ENCODE measurements around the gene TMPRSS4. TPM values are rescaled to one million over a fixed set of nuclear protein-coding genes. Genes with fewer than 3 reads are reported as not detected.

TMPRSS4 gene
- polyA plus RNA-seq, 4 donors: 20.0 to 117 (median 44.3) TPM

DNA sequence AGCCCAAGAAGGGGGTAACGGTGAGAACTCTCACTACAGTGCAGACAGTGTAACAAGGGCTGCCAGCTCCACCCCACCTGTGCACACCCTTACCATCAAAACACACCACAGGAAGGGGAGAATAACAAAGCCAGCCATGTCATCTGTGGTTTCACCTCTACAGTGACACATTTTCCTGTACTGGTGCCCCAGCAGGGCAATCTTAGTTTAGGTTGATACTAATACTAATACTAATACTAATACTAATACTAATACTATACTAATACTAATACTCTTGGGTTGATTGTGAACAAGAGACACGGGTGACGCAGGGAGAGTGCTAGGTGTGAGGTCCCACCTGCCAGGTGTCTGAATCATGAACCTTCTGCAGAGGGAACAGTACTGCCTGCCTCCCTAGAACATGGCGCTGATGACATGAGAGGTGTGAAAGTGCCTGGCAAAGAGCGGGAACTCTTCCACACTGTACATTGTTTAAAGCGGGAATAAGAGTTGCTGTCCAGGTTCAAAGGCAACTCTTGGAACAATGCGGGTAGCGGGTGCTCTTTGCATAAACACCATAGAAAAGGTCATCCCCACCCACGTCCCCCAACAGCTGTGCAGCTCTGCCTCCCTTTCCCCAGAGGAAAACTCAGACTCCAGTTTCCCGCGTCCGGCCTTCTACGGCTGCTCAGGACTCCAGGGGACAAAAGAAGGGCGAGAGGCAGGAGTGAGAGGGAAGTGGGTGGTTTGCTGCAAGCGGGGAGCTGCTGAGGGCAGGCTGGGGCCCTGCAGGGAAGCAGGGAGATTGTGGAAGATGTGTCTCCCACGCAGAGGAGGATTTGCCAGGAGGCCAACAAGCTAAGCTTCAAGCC lies 25.0 kb upstream of the TMPRSS4 start:
- Histone ChIP-seq H3K27me3 (ENCODE audit: control insufficient read depth in 3 of 3, insufficient read depth in 3 of 3, low read length in 3 of 3) (no peaks in the 10 kb centered on the region), H3K9me3 (ENCODE audit: control insufficient read depth in 2 of 2, insufficient read depth in 1 of 2, low read depth in 1 of 2, low read length in 1 of 2) (no peaks in the 10 kb centered on the region), H3K36me3 (ENCODE audit: control insufficient read depth in 3 of 3, insufficient read depth in 2 of 3, low read depth in 1 of 3, low read length in 3 of 3) (no peaks in the 10 kb centered on the region), H3K4me1 (ENCODE audit: control insufficient read depth in 3 of 3, insufficient read depth in 2 of 3, low read depth in 1 of 3, low read length in 2 of 3) (no peaks in the 10 kb centered on the region), H3K27ac (ENCODE audit: low read depth in 1 of 3, low read length in 2 of 3) (peak overlapping the region in 1 of 3 donors; percentile 70), H3K4me3 (ENCODE audit: low read depth in 1 of 3, low read length in 3 of 3) (no peak overlapping the region)
- WGBS, 3 donors: 78 to 81% (median 81%) methylated on average over 16 of the region's 16 CpGs
- DNase-seq (peak in 1 of 2 donors; percentile 55), FAIRE-seq (no peak)

DNA sequence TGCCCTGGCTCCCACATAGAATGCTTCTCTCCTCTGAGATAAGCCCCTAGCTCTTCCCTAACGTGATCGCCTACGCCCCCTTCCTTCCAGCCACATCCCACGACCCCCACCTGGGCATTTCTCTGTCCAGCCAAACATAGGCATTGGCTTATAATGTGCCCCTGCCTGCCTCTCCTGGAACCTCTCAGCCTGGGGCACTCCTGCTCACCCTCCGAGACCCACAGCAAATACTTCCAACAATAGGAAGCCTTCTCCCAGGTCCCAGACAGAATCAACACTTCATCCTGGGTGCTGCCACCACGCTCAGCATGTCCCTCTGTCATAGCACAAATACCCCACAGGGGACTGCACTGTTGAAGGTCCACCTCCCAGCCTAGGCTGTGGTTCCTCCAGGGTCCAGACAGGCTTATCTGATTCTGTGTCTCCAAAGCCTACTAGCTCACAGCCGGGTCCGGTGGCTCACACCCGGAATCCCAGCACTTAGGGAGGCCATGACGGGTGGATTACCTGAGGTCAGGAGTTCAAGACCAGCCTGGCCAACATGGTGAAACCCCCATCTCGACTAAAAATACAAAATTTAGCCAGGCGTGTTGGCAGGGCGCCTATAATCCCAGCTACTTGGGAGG lies 24.2 kb upstream of the TMPRSS4 start:
- DNase-seq (no peak), FAIRE-seq (no peak)
- Histone ChIP-seq H3K36me3 (ENCODE audit: control insufficient read depth in 3 of 3, insufficient read depth in 2 of 3, low read depth in 1 of 3, low read length in 3 of 3) (no peaks in the 10 kb centered on the region), H3K4me1 (ENCODE audit: control insufficient read depth in 3 of 3, insufficient read depth in 2 of 3, low read depth in 1 of 3, low read length in 2 of 3) (no peaks in the 10 kb centered on the region), H3K4me3 (ENCODE audit: low read depth in 1 of 3, low read length in 3 of 3) (no peak overlapping the region), H3K27me3 (ENCODE audit: control insufficient read depth in 3 of 3, insufficient read depth in 3 of 3, low read length in 3 of 3) (no peaks in the 10 kb centered on the region), H3K27ac (ENCODE audit: low read depth in 1 of 3, low read length in 2 of 3) (no peak overlapping the region), H3K9me3 (ENCODE audit: control insufficient read depth in 2 of 2, insufficient read depth in 1 of 2, low read depth in 1 of 2, low read length in 1 of 2) (no peaks in the 10 kb centered on the region)
- WGBS, 3 donors: 77 to 84% (median 77%) methylated on average over 13 of the region's 13 CpGs

DNA sequence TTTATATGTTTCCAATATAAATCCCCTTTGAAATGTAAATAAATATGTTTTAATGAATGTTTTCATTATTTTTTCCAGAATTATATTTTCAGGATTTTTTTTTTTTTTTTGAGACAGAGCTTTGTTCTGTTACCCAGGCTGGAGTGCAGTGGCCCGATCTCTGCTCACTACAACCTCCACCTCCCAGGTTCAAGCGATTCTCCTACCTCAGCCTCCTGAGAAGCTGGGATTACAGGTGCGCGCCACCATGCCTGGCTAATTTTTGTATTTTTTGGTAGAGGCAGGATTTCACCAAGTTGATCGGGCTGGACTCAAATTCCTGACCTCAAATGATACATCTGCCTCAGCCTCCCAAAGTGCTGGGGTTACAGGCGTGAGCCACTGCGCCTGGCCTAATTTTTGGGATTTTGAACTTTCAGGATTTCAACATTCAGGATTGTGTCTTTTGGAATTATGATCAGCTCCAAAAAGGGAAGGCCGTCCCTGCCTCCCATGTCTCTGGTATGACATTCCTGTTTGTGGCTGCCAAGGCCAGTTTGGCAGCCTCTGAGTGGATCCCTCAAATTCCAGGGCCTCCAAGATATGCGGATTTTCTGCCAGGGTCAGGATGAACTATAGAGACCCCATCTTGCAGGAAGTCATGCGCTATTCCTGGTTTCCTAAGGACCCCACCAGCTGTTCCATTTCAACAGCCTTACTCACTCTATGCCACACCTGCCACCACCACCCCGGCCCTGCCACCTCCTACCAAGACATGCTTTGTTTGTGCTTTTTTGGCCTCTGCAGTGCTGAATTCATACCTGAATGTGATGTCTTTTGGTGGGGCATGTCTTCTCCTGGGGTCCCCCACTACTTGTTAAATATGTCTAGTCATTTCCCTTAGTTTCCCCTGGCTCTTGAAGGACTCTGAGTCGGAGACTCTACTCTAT lies 21.9 kb upstream of the TMPRSS4 start:
- 79 to 89% (median 79%) methylated on average over 12 of the region's 12 CpGs for WGBS, 3 donors
- Histone ChIP-seq H3K4me1 (ENCODE audit: control insufficient read depth in 3 of 3, insufficient read depth in 2 of 3, low read depth in 1 of 3, low read length in 2 of 3) (peaks cover 0 to 10% (median 0%) of the 10 kb centered on the region in 3 donors), H3K36me3 (ENCODE audit: control insufficient read depth in 3 of 3, insufficient read depth in 2 of 3, low read depth in 1 of 3, low read length in 3 of 3) (no peaks in the 10 kb centered on the region), H3K4me3 (ENCODE audit: low read depth in 1 of 3, low read length in 3 of 3) (no peak overlapping the region), H3K27ac (ENCODE audit: low read depth in 1 of 3, low read length in 2 of 3) (no peak overlapping the region), H3K27me3 (ENCODE audit: control insufficient read depth in 3 of 3, insufficient read depth in 3 of 3, low read length in 3 of 3) (no peaks in the 10 kb centered on the region), H3K9me3 (ENCODE audit: control insufficient read depth in 2 of 2, insufficient read depth in 1 of 2, low read depth in 1 of 2, low read length in 1 of 2) (no peaks in the 10 kb centered on the region)
- FAIRE-seq: no peak
- DNase-seq: no peak

DNA sequence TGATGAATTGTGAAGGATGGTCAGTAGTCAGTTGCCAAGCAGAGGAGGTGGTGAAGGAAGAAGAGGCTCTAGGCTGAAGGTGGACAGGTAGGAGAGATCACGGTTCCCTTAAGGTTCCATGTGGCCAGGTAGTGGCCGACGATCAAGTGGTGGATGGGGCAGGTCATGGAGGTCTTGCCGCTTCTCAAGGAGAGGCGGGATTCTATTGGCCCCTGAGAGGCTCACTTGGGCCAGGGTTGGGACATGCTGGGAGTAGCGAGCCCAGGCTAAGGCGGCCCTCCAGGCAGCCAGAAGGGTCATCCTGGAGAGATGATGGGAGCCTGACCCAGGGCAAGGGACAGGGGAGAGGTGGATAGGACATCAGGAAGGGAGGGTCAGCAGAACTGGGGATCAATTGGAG lies 20.9 kb upstream of the TMPRSS4 start:
- 93 to 95% (median 94%) methylated on average over 6 to 7 of the region's 7 CpGs for WGBS, 3 donors
- no peaks in the 10 kb centered on the region for H3K36me3 ChIP-seq (ENCODE audit: control insufficient read depth in 3 of 3, insufficient read depth in 2 of 3, low read depth in 1 of 3, low read length in 3 of 3)
- peaks cover 0 to 13% (median 0%) of the 10 kb centered on the region in 3 donors for H3K4me1 ChIP-seq (ENCODE audit: control insufficient read depth in 3 of 3, insufficient read depth in 2 of 3, low read depth in 1 of 3, low read length in 2 of 3)
- no peak for FAIRE-seq
- H3K27me3 ChIP-seq (ENCODE audit: control insufficient read depth in 3 of 3, insufficient read depth in 3 of 3, low read length in 3 of 3): no peaks in the 10 kb centered on the region
- no peaks in the 10 kb centered on the region for H3K9me3 ChIP-seq (ENCODE audit: control insufficient read depth in 2 of 2, insufficient read depth in 1 of 2, low read depth in 1 of 2, low read length in 1 of 2)
- H3K27ac ChIP-seq (ENCODE audit: low read depth in 1 of 3, low read length in 2 of 3): no peak overlapping the region
- no peak overlapping the region for H3K4me3 ChIP-seq (ENCODE audit: low read depth in 1 of 3, low read length in 3 of 3)
- no peak for DNase-seq

DNA sequence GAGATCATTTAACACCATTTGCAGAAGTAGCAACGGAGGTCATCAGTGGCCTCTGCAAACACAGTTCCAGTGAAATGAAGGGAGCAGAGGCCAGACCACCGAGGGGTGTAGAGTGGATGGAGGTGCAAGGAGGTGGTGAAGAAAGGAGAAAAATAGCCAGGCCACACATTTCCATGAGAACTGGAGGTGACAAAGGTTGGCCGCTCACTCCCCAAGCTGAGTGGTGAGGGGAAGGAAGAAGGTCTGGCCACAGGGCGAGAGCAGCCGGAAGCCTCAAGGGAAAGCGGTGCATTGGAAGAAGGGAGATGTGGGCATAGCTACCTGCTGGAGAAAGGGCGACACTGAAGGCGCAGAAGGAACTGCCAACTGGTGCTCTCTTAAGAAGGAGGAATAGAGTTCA lies 20.1 kb upstream of the TMPRSS4 start:
- H3K9me3 ChIP-seq (ENCODE audit: control insufficient read depth in 2 of 2, insufficient read depth in 1 of 2, low read depth in 1 of 2, low read length in 1 of 2): no peaks in the 10 kb centered on the region
- no peaks in the 10 kb centered on the region for H3K27me3 ChIP-seq (ENCODE audit: control insufficient read depth in 3 of 3, insufficient read depth in 3 of 3, low read length in 3 of 3)
- no peak for DNase-seq
- FAIRE-seq: no peak
- no peak overlapping the region for H3K4me3 ChIP-seq (ENCODE audit: low read depth in 1 of 3, low read length in 3 of 3)
- no peaks in the 10 kb centered on the region for H3K36me3 ChIP-seq (ENCODE audit: control insufficient read depth in 3 of 3, insufficient read depth in 2 of 3, low read depth in 1 of 3, low read length in 3 of 3)
- H3K27ac ChIP-seq (ENCODE audit: low read depth in 1 of 3, low read length in 2 of 3): no peak overlapping the region
- peaks cover 0 to 13% (median 0%) of the 10 kb centered on the region in 3 donors for H3K4me1 ChIP-seq (ENCODE audit: control insufficient read depth in 3 of 3, insufficient read depth in 2 of 3, low read depth in 1 of 3, low read length in 2 of 3)
- 80 to 92% (median 88%) methylated on average over 8 of the region's 8 CpGs for WGBS, 3 donors

DNA sequence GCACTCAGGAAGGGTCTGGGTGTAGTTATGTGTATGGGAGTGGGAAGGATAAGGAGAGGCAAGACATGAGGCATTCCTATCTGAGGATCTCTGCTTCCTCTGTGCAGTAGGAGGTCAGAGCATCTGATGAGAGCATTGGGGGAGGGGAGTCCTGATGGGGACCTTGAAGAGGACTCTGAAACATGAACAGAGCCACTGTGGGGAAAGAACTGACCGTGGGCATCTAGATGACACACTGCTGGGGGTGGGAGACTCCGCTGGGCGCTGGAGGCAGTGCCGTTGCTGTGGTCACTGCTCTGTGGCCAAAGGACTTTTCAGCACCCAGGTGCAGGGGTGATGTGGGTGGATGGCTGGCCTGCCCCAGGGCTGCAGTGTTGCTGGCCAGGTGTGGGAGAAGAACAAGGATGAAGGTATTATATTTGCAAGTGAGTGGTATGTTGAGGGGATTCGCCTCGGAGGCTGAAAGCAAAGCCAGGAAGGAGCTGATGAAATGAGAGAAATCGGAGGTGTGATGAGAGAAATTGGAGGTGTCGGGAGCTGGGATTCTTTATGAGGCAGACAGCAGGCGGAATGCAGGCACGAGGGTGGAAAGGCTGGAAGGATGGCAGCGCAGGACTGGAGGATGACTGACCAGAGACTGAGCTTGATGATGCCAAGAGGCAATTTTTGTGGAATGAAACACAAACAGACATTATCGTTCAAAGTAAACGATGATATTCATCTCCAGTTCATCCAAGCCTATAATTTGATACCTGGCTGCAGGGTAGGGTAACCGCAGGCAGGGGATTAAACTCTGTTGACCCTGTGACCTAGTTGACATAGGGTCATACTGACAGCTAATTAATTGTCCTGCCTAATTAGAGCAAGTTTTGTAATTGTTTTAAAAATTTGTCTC lies 19.4 kb upstream of the TMPRSS4 start:
- FAIRE-seq (no peak), DNase-seq (no peak)
- H3K27ac ChIP-seq (ENCODE audit: low read depth in 1 of 3, low read length in 2 of 3): no peak overlapping the region

DNA sequence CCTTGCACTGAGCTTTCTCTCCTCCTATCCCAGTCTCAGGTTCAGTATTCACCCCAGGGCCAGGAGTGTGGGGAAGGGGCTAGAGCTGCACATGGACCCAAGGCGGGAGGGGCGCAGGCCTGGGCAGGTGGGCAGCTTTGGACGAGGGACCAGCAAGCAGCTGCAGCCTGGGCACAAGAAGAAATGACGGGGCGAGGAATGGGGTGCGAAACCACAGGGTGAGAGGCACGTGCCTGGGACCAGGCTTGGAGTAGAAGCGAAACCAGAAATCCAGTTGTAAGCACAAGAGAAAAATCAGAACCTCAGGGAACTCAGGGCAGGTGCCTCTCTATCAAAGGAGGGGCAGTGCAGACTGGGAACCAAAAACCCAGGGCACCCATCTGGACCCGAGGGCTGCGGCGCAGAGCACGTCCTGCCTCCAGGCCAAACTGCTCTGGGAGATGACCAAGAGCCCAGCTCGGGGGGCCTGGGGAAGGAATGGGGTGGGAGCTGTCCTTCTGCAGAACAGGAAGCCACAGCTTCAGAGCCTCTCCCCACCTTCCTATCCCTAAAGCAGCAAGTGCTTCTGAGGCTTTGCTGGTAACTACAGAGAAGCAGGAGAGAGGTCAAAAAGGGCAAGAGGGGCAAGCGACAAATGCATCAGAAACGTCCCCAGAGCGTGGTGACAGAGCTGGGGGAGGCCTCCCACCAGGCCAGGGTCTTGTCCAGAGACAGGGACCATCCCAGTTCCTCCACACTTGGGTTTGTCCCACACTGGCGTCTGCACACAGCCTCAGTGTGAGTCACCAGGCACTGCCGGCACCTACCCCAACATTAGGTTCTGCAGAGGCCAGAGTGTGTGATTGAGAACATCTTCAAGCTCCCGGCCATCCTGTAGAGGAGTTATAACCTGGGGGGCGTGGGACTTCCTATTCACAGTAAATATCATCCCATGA lies 18.3 kb upstream of the TMPRSS4 start:
- peaks cover 0 to 13% (median 0%) of the 10 kb centered on the region in 3 donors for H3K4me1 ChIP-seq (ENCODE audit: control insufficient read depth in 3 of 3, insufficient read depth in 2 of 3, low read depth in 1 of 3, low read length in 2 of 3)
- no peak for FAIRE-seq

More for the DNA sequence above, 19.4 kb upstream of the TMPRSS4 start:
- WGBS, 3 donors: 82 to 89% (median 88%) methylated on average over 14 of the region's 14 CpGs
- Histone ChIP-seq H3K9me3 (ENCODE audit: control insufficient read depth in 2 of 2, insufficient read depth in 1 of 2, low read depth in 1 of 2, low read length in 1 of 2) (no peaks in the 10 kb centered on the region), H3K4me1 (ENCODE audit: control insufficient read depth in 3 of 3, insufficient read depth in 2 of 3, low read depth in 1 of 3, low read length in 2 of 3) (peaks cover 0 to 13% (median 0%) of the 10 kb centered on the region in 3 donors), H3K36me3 (ENCODE audit: control insufficient read depth in 3 of 3, insufficient read depth in 2 of 3, low read depth in 1 of 3, low read length in 3 of 3) (no peaks in the 10 kb centered on the region), H3K27me3 (ENCODE audit: control insufficient read depth in 3 of 3, insufficient read depth in 3 of 3, low read length in 3 of 3) (no peaks in the 10 kb centered on the region), H3K4me3 (ENCODE audit: low read depth in 1 of 3, low read length in 3 of 3) (no peak overlapping the region)

More for the DNA sequence above, 18.3 kb upstream of the TMPRSS4 start:
- no peaks in the 10 kb centered on the region for H3K9me3 ChIP-seq (ENCODE audit: control insufficient read depth in 2 of 2, insufficient read depth in 1 of 2, low read depth in 1 of 2, low read length in 1 of 2)
- H3K4me3 ChIP-seq (ENCODE audit: low read depth in 1 of 3, low read length in 3 of 3): no peak overlapping the region
- WGBS, 3 donors: 80 to 82% (median 81%) methylated on average over 20 of the region's 20 CpGs
- DNase-seq: no peak
- H3K36me3 ChIP-seq (ENCODE audit: control insufficient read depth in 3 of 3, insufficient read depth in 2 of 3, low read depth in 1 of 3, low read length in 3 of 3): no peaks in the 10 kb centered on the region
- no peaks in the 10 kb centered on the region for H3K27me3 ChIP-seq (ENCODE audit: control insufficient read depth in 3 of 3, insufficient read depth in 3 of 3, low read length in 3 of 3)
- H3K27ac ChIP-seq (ENCODE audit: low read depth in 1 of 3, low read length in 2 of 3): no peak overlapping the region
